CD4-positive, alpha-beta T cell treated with Interleukin-12 subunit alpha and Interleukin-12 subunit beta, for 1 hour (primary cell): Measurements from ENCODE around the gene TMEM62.
A peak's percentile ranks its signal among the peaks of the same experiment; 100 is the strongest.

ENCODE experiments used
- DNase-seq: peaks from one replicate; pipeline ENCODE4 v3.0.0-alpha.2; 2020

Gene TMEM62

GRCh38 chr15:43133430-43134156, at the start of gene TMEM62:
Gene TMEM62 (plus strand): TSS chr15:43133586. CDS start chr15:43133803, 217 bp downstream.
- DNase-seq, result peak; percentile 70

- no peak for DNase-seq
Measured at GRCh38 chr15:43085921-43086320, 47.5 kb upstream of the TMEM62 start.

- DNase-seq, result no peak
Measured at GRCh38 chr15:43086551-43086950, 46.8 kb upstream of the TMEM62 start.

GRCh38 chr15:43091859-43092258, 41.5 kb upstream of the TMEM62 start:
- no peak for DNase-seq

GRCh38 chr15:43093026-43093425, 40.4 kb upstream of the TMEM62 start:
- DNase-seq, result no peak

GRCh38 chr15:43094416-43095030, 38.9 kb upstream of the TMEM62 start:
- DNase-seq, result no peak

- DNase-seq, result no peak
Measured at GRCh38 chr15:43095243-43095642, 38.1 kb upstream of the TMEM62 start.

GRCh38 chr15:43095708-43096347, 37.6 kb upstream of the TMEM62 start:
- DNase-seq, result no peak

GRCh38 chr15:43096411-43096810, 37.0 kb upstream of the TMEM62 start:
- DNase-seq, result no peak

- DNase-seq, result no peak
Measured at GRCh38 chr15:43099105-43099845, 34.1 kb upstream of the TMEM62 start.

- DNase-seq, result no peak
Measured at GRCh38 chr15:43100971-43101370, 32.4 kb upstream of the TMEM62 start.

GRCh38 chr15:43102187-43102586, 31.2 kb upstream of the TMEM62 start:
- no peak for DNase-seq

- DNase-seq, result no peak
Measured at GRCh38 chr15:43103907-43104306, 29.5 kb upstream of the TMEM62 start.

GRCh38 chr15:43104426-43104825, 29.0 kb upstream of the TMEM62 start:
- no peak for DNase-seq

GRCh38 chr15:43105077-43105736, 28.2 kb upstream of the TMEM62 start:
- DNase-seq, result no peak

GRCh38 chr15:43105778-43106485, 27.5 kb upstream of the TMEM62 start, which contains the start of gene UBR1:
Gene UBR1 (minus strand): TSS chr15:43106038. CDS start chr15:43106022, 16 bp downstream.
- DNase-seq, result peak; percentile 91

- DNase-seq, result no peak
Measured at GRCh38 chr15:43106486-43106829, 26.9 kb upstream of the TMEM62 start.

GRCh38 chr15:43107751-43108150, 25.6 kb upstream of the TMEM62 start:
- DNase-seq, result no peak

GRCh38 chr15:43111354-43111753, 22.0 kb upstream of the TMEM62 start:
- no peak for DNase-seq

- DNase-seq, result no peak
Measured at GRCh38 chr15:43118286-43118685, 15.1 kb upstream of the TMEM62 start.

GRCh38 chr15:43118829-43119228, 14.6 kb upstream of the TMEM62 start:
- DNase-seq, result no peak

- no peak for DNase-seq
Measured at GRCh38 chr15:43121863-43122262, 11.5 kb upstream of the TMEM62 start.
